Panc1 (cell line): ENCODE data around the gene COL1A1.

ENCODE experiments used
- CTCF ChIP-seq: fragments of 450-650 bp; IDR thresholded peaks from 2 replicates; pipeline ENCODE4 v1.5.1; 2017; ENCODE audit warnings: mild to moderate bottlenecking
- POLR2AphosphoS5 ChIP-seq: IDR thresholded peaks from 2 replicates; pipeline ENCODE4 v1.6.1; 2012; ENCODE audit warnings: mild to moderate bottlenecking, low read depth, low read length, moderate library complexity
- REST ChIP-seq, 2 experiments: IDR thresholded peaks; 2 replicates each; pipeline ENCODE4 v1.6.1; 2011 to 2012; ENCODE audit warnings: low read depth in 2 of 2, control low read depth in 1 of 2, low read length in 1 of 2, mild to moderate bottlenecking in 1 of 2, moderate library complexity in 1 of 2; ENCODE audit not compliant: insufficient read depth in 1 of 2

- TF ChIP-seq CTCF, result no peak
- no peak for TF ChIP-seq REST (IDR thresholded peaks at IDR 0.05; ENCODE audit: insufficient read depth in 1 of 2, low read depth in 2 of 2, low read length in 1 of 2)
- TF ChIP-seq POLR2AphosphoS5, result no peak
Observed at GRCh38 chr17:50201276-50201854, at the start of gene COL1A1.
